HepG2 (cell line): ENCODE data around the gene AGBL3. TPM values are rescaled to one million over a fixed set of nuclear protein-coding genes. Genes with fewer than 3 reads are reported as not detected.
"Not testable (repeated sequence)": the region's sequence is repeated elsewhere in the genome, so short reads cannot be mapped to it uniquely, and the experiment has no call there.

ENCODE experiments used
- ATAC-seq: fragments of 200-7000 bp; cut with Tn5 transposase; 3 replicates; pipeline ENCODE4 v1.9.1; 2020; ENCODE audit warnings: mild to moderate bottlenecking, moderate library complexity
- BruUV-seq: library from RNA; stranded (reverse); fragments of 400-500 nt; replicated peaks from 2 replicates; lab custom pipeline; 2021; lab: Mats Ljungman, UMichigan
- CTCF ChIA-PET: fragments of 300-600 bp; formaldehyde crosslinking; extraction: SDS; loops from one replicate; lab custom pipeline; 2021; ENCODE audit warnings: low total read pairs, inconsistent platforms, low intra/inter-chr PET ratio; lab: Yijun Ruan, JAX
- POLR2A ChIA-PET: fragments of 350-600 bp; sonication (Branson Sonifier 250); formaldehyde crosslinking; loops from one replicate; lab custom pipeline; 2020; ENCODE audit warnings: antibody characterized with exemption, inconsistent platforms; lab: Yijun Ruan, JAX
- DNase-seq: peaks from one replicate; pipeline ENCODE4 v3.0.0-alpha.2; 2015; ENCODE audit warnings: low spot score
- FAIRE-seq: peaks from 3 replicates; lab custom pipeline; 2011; peaks lifted over from hg19 to GRCh38; lab: Jason Lieb, UNC
- H2AFZ ChIP-seq: one replicate; pipeline ENCODE4 v1.6.1; 2011; ENCODE audit warnings: low read length, inconsistent platforms
- H3K27ac ChIP-seq: fragments of 300-600 bp; 3 replicates; pipeline ENCODE4 v1.8.0; 2011; ENCODE audit warnings: mixed run types, mild to moderate bottlenecking, mixed read lengths, low read length, inconsistent platforms; ENCODE audit not compliant: insufficient read depth; ENCODE audit errors: extremely low read length
- H3K27me3 ChIP-seq, 2 experiments: fragments of 200-600 bp in 1 of 2; 2 replicates in 1 of 2; 3 replicates in 1 of 2; pipeline versions ENCODE4 v1.6.0 to v1.8.0; 2011; ENCODE audit warnings: low read length in 2 of 2, mild to moderate bottlenecking in 2 of 2, moderate library complexity in 2 of 2, inconsistent platforms in 1 of 2; ENCODE audit not compliant: insufficient read depth in 2 of 2, control insufficient read depth in 1 of 2
- H3K36me3 ChIP-seq, 2 experiments: fragments of 200-600 bp in 1 of 2; replicated peaks in 1 of 2; 2 replicates in 1 of 2; 3 replicates in 1 of 2; pipeline versions ENCODE4 v1.5.1 to v1.8.0; 2011; ENCODE audit warnings: low read length in 2 of 2, inconsistent platforms in 1 of 2; ENCODE audit not compliant: insufficient read depth in 2 of 2, control insufficient read depth in 1 of 2
- H3K4me1 ChIP-seq: 2 replicates; pipeline ENCODE4 v1.5.1; 2012; ENCODE audit warnings: low read length, inconsistent platforms; ENCODE audit not compliant: insufficient read depth
- H3K4me2 ChIP-seq: 2 replicates; pipeline ENCODE4 v1.6.0; 2011; ENCODE audit warnings: low read depth, low read length, inconsistent platforms
- H3K4me3 ChIP-seq, 3 experiments: fragments of 200-600 bp in 1 of 3; sonication (generic), shearing (Covaris generic) in 1 of 3; replicated peaks in 1 of 3; 2 replicates each; pipeline ENCODE4 v1.5.1; 2011 to 2016; ENCODE audit warnings: low read length in 3 of 3, inconsistent platforms in 2 of 3, low read depth in 2 of 3, mild to moderate bottlenecking in 2 of 3, control low read depth in 1 of 3, mixed read lengths in 1 of 3; ENCODE audit not compliant: insufficient read depth in 1 of 3
- H3K79me2 ChIP-seq: one replicate; pipeline ENCODE4 v1.6.1; 2011; ENCODE audit warnings: low read length, inconsistent platforms; ENCODE audit not compliant: insufficient read depth
- H3K9ac ChIP-seq: 2 replicates; pipeline ENCODE4 v1.6.0; 2011; ENCODE audit warnings: mild to moderate bottlenecking, low read depth, low read length, inconsistent platforms; ENCODE audit not compliant: insufficient read depth
- H3K9me3 ChIP-seq: 2 replicates; pipeline ENCODE4 v1.5.1; 2012; ENCODE audit warnings: mild to moderate bottlenecking, low read length
- H4K20me1 ChIP-seq: 2 replicates; pipeline ENCODE4 v1.6.0; 2011; ENCODE audit warnings: inconsistent platforms, mild to moderate bottlenecking, low read length, moderate library complexity; ENCODE audit not compliant: insufficient read depth
- ELF1 ChIP-seq: sonication (generic); formaldehyde crosslinking; IDR thresholded peaks from 2 replicates; pipeline ENCODE4 v1.4.0; 2020; ENCODE audit warnings: missing genetic modification reagents
- FOXJ3 ChIP-seq: sonication (generic); formaldehyde crosslinking; IDR thresholded peaks from 2 replicates; pipeline ENCODE4 v1.4.0; 2020; ENCODE audit warnings: missing genetic modification reagents, mild to moderate bottlenecking, borderline replicate concordance
- HMGXB4 ChIP-seq, 2 experiments: sonication (generic) in 1 of 2; formaldehyde crosslinking in 1 of 2; IDR thresholded peaks; 2 replicates each; pipeline versions ENCODE4 v1.4.0 to v1.6.1; 2018 to 2020; ENCODE audit warnings: missing genetic modification reagents in 2 of 2, borderline replicate concordance in 1 of 2, low read depth in 1 of 2, mild to moderate bottlenecking in 1 of 2, missing biosample characterization in 1 of 2
- PBX2 ChIP-seq: IDR thresholded peaks from 2 replicates; pipeline ENCODE4 v1.6.1; 2016; ENCODE audit warnings: control low read depth
- SMC3 ChIP-seq: IDR thresholded peaks from 2 replicates; pipeline ENCODE4 v1.6.1; 2011; ENCODE audit warnings: low read length, improper control_type of control experiment
- SOX13 ChIP-seq, 3 experiments: fragments of 450-650 bp in 1 of 3; sonication (generic) in 1 of 3; formaldehyde crosslinking in 1 of 3; IDR thresholded peaks in 2 of 3; conservative IDR thresholded peaks in 1 of 3; 2 replicates each; pipeline versions ENCODE4 v1.5.0 to v1.6.1; 2016 to 2020; ENCODE audit warnings: antibody characterized with exemption in 1 of 3, mild to moderate bottlenecking in 1 of 3, missing compliant biosample characterization in 1 of 3, missing genetic modification reagents in 1 of 3, moderate library complexity in 1 of 3
- TEAD3 ChIP-seq: optimal IDR thresholded peaks from 2 replicates; pipeline ENCODE3; 2016; ENCODE audit warnings: borderline replicate concordance
- THAP11 ChIP-seq: IDR thresholded peaks from 2 replicates; pipeline ENCODE4 v1.6.1; 2016; ENCODE audit warnings: missing biosample characterization, missing genetic modification reagents
- ZGPAT ChIP-seq: IDR thresholded peaks from 2 replicates; pipeline ENCODE4 v1.6.1; 2016; ENCODE audit warnings: mild to moderate bottlenecking
- ZNF280D ChIP-seq: sonication (generic); formaldehyde crosslinking; IDR thresholded peaks from 2 replicates; pipeline ENCODE4 v1.5.1; 2020; ENCODE audit warnings: mild to moderate bottlenecking, missing genetic modification reagents
- ZNF331 ChIP-seq: sonication (generic); formaldehyde crosslinking; IDR thresholded peaks from 2 replicates; pipeline ENCODE4 v1.4.0; 2020; ENCODE audit warnings: missing genetic modification reagents
- ZNF468 ChIP-seq: sonication (generic); formaldehyde crosslinking; IDR thresholded peaks from 2 replicates; pipeline ENCODE4 v1.8.0; 2022; ENCODE audit warnings: mild to moderate bottlenecking, moderate library complexity, missing genetic modification reagents
- WGBS: methylation state at CpG from one replicate; pipeline ENCODE4 v1.1.6; 2017; ENCODE audit warnings: low lambda C conversion rate; 5-methylcytosine and 5-hydroxymethylcytosine counted together
- in situ Hi-C: cut with HindIII; loops from 2 replicates; pipeline ENCODE4 v1.10.0; 2017; ENCODE audit warnings: low pct_unique_long_range_greater_than_20kb; ENCODE audit not compliant: extremely low pct_ligation_motif_present
- intact Hi-C: fragments of 100-400 bp; cut with micrococcal nuclease; formaldehyde crosslinking; loops from one replicate; pipeline ENCODE4 v1.10.0; 2022; ENCODE audit not compliant: unreplicated experiment
- polyA plus RNA-seq, 8 experiments: library from polyadenylated mRNA; depleted of rRNA in 3 of 8; stranded (reverse) in 7 of 8; unstranded in 1 of 8; fragments of >200 nt; fragmentation: Illumina TruSeq in 4 of 8; extraction: Trizol in 4 of 8; gene quantifications; 2 replicates each; pipeline versions ENCODE4 v1.2.1 to v1.2.3, GENCODE V29; 2011 to 2016; ENCODE audit warnings: low read depth in 4 of 8, missing spikeins in 1 of 8, mixed read lengths in 1 of 8; ENCODE audit not compliant: insufficient read depth in 1 of 8
- total RNA-seq, 5 experiments: library from RNA; depleted of rRNA; stranded (reverse); fragments of >200 nt; fragmentation: Illumina TruSeq; extraction: Trizol; gene quantifications; 2 replicates each; pipeline ENCODE4 v1.2.3, GENCODE V29; 2016; ENCODE audit warnings: low read depth in 1 of 5

The AGBL3 gene
- total and polyA plus RNA-seq, 2 of the 13 experiments (the other 11 are each of a cell fraction or from before 2014, with no cell fraction given) = 2.2 to 7.2 TPM

GRCh38 chr7:135171581-135172291, 185.4 kb downstream of the AGBL3 start:
- ChIA-PET POLR2A (interaction anchor here (0.7 to 4.4 kb wide), 16 partner anchors 8 to 526 kb away, joined by 3 to 30 read pairs (median 5); partner anchors contain the start of genes AGBL3, BPGM, TMEM140 and WDR91), CTCF (interaction anchor here (1.3 to 2.4 kb wide), 2 partner anchors 185 to 538 kb away, joined by 3 to 11 read pairs; partner anchors contain the start of gene AGBL3)
- FAIRE-seq; H2AFZ ChIP-seq; H3K27me3 ChIP-seq; H4K20me1 ChIP-seq; in situ Hi-C loops; H3K9me3 ChIP-seq; TF ChIP-seq SOX13 (IDR thresholded peaks at IDR 0.05): not testable (repeated sequence)
- Histone ChIP-seq H3K36me3 (peaks cover 6 to 35% of the 10 kb centered on the region in 2 experiments; a peak in 4 of 5 replicates), H3K4me2 (peak overlapping the region; percentile 74), H3K9ac (peak overlapping the region; percentile 92), H3K27ac (peak overlapping the region; percentile 87), H3K79me2 (peaks cover 69% of the 10 kb centered on the region), H3K4me3 (peak overlapping the region; percentile 70 to 95 (median 84); a peak in 5 of 6 replicates), H3K4me1 (peaks cover 60% of the 10 kb centered on the region)
- peak; percentile 65 for ATAC-seq
- BruUV-seq = TSS peak; percentile 60
- DNase-seq = peak; percentile 83
- WGBS = 0% methylated on average over 10 of the region's 19 CpGs
- intact Hi-C loops = loop anchor here (2.0 to 5.0 kb wide), 4 partner anchors 17 to 279 kb away; partner anchors contain the start of genes AGBL3 and WDR91
- peak; percentile 45; the same call in 1 of the 2 replicates for TF ChIP-seq THAP11 (CRISPR knock-in tag)
- peak; percentile 59; the same call in 1 of the 2 replicates for TF ChIP-seq PBX2 (CRISPR knock-in tag)
- peak; percentile 66 for TF ChIP-seq ELF1 (CRISPR knock-in tag)
- 0 out of 2 replicates have a peak, but pooled peaks have one; percentile 46 for TF ChIP-seq ZNF468 (CRISPR knock-in tag)
- peak; percentile 76 for TF ChIP-seq TEAD3 (CRISPR knock-in tag)
- TF ChIP-seq HMGXB4 (CRISPR knock-in tag; IDR thresholded peaks at IDR 0.05; ENCODE audit: borderline replicate concordance in 1 of 2, low read depth in 1 of 2) = peak in 1 of 2 experiments; percentile 47; a peak in 1 of 4 replicates
- 0 out of 2 replicates have a peak, but pooled peaks have one; percentile 5 for TF ChIP-seq SMC3
- TF ChIP-seq ZNF331 (CRISPR knock-in tag) = peak; percentile 16; the same call in 1 of the 2 replicates
- TF ChIP-seq FOXJ3 (CRISPR knock-in tag) = peak; percentile 34; the same call in 1 of the 2 replicates
- peak; percentile 59; the same call in 1 of the 2 replicates for TF ChIP-seq ZGPAT
- TF ChIP-seq SOX13 (CRISPR knock-in tag; conservative IDR thresholded peaks at IDR 0.05 in 1 of 2, IDR thresholded peaks at IDR 0.05 in 1 of 2) = 0 out of 4 replicates have a peak, but pooled peaks of 1 of the 2 experiments have one; percentile 6
- TF ChIP-seq ZNF280D (CRISPR knock-in tag) = 0 out of 2 replicates have a peak, but pooled peaks have one; percentile 36
